GM18519 (cell line): Measurements from ENCODE around the gene ZNF558.
"Not testable (repeated sequence)": the region's sequence is repeated elsewhere in the genome, so short reads cannot be mapped to it uniquely, and the experiment has no call there.

Experiments
- ATAC-seq: cut with Tn5 transposase; IDR thresholded peaks from one replicate; pipeline ENCODE4 v1.9.1; 2021; ENCODE audit warnings: mild to moderate bottlenecking, moderate library complexity; ENCODE audit not compliant: unreplicated experiment, low FRiP score

ZNF558 gene

DNA sequence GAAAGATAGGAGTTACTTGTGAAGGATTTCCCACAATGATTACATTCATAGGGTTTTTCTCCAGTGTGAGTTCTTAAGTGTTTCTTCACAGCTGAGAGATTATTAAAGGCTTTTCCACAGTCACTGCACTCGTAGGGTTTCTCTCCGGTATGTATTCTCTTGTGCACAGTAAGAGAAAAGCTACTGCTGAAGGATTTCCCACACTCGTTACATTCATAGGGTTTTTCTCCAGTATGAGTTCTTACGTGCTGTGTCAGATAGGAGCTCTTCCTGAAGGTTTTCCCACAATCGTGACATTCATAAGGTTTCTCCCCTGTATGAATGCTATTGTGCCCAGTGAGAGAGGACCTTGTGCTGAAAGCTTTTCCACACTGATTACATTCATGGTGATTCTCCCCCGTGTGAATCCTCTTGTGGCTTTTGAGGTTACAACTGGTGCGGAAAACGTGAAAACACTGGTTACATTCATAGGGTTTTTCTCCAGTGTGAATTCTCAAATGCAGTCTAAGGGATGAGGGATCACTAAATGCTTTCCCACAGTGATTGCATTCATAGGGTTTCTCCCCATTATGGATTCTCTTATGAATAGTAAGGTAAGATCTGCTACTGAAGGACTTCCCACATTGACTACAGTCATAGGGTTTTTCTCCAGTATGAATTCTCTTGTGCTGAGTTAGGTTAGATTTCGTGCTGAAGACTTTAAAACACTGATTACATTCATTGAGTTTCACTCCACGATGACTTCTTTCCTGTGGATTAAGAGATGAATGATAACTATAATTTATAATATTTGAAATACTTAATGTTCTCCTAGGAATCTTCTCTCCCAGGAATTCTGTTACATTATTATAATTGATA lies 20.6 kb downstream of the ZNF558 start:
- ATAC-seq = no peak

- no peak for ATAC-seq
These were observed 25.4 kb downstream of the ZNF558 start for GRCh38 chr19:8806661-8807060.

- ATAC-seq = no peak
These were observed 37.3 kb downstream of the ZNF558 start for GRCh38 chr19:8794823-8795222.

- ATAC-seq = not testable (repeated sequence)
These were observed 58.5 kb downstream of the ZNF558 start for GRCh38 chr19:8773587-8773986.

GRCh38 chr19:8769265-8769664 lies 62.8 kb downstream of the ZNF558 start:
- not testable (repeated sequence) for ATAC-seq

GRCh38 chr19:8767257-8767656 lies 64.8 kb downstream of the ZNF558 start:
- not testable (repeated sequence) for ATAC-seq
